ENCODE data around the gene SPAG17.

DNA sequence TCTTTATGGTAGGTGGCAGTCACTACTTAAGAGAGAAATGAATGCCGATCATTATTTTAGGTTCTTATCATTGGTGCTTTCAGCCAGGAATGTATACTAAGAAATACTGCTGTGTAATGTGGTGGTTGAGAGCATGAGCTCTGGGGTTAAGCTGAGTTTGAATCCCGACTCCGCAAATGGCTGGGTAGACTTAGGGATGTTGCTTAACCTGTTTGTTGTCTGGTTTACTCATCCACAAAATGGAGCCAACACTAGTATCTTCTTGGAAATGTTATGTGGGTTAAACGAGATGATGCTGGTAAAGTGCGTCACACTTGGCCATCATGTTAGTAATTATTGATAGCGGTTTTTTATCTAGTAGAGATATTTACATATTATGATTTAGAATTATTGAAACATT is 171.7 kb downstream of the SPAG17 start:
- TF ChIP-seq RARB (CRISPR knock-in tag; IDR thresholded peaks at IDR 0.05) (no peak), ARNTL (CRISPR knock-in tag; IDR thresholded peaks at IDR 0.05; ENCODE audit: borderline replicate concordance, low read depth) (no peak), TOX (CRISPR knock-in tag; IDR thresholded peaks at IDR 0.05; ENCODE audit: borderline replicate concordance) (no peak)
- TF ChIP-seq, protein P1, sequence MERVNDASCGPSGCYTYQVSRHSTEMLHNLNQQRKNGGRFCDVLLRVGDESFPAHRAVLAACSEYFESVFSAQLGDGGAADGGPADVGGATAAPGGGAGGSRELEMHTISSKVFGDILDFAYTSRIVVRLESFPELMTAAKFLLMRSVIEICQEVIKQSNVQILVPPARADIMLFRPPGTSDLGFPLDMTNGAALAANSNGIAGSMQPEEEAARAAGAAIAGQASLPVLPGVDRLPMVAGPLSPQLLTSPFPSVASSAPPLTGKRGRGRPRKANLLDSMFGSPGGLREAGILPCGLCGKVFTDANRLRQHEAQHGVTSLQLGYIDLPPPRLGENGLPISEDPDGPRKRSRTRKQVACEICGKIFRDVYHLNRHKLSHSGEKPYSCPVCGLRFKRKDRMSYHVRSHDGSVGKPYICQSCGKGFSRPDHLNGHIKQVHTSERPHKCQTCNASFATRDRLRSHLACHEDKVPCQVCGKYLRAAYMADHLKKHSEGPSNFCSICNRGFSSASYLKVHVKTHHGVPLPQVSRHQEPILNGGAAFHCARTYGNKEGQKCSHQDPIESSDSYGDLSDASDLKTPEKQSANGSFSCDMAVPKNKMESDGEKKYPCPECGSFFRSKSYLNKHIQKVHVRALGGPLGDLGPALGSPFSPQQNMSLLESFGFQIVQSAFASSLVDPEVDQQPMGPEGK (CRISPR knock-in tag; IDR thresholded peaks at IDR 0.05; ENCODE audit: borderline replicate concordance), result no peak

All from SK-N-SH treated with all-trans-retinoic acid at 6 μM for 48 hours (cell line).